Upper lobe of left lung (tissue), 6 donors: ENCODE data around the gene THNSL1. TPM values are rescaled to one million over a fixed set of nuclear protein-coding genes. Genes with fewer than 3 reads are reported as not detected.
A peak's percentile ranks its signal among the peaks of the same experiment; 100 is the strongest.

ENCODE experiments used
- ATAC-seq, 2 donors: fragments of 200-7000 bp; cut with Tn5 transposase; one replicate each; pipeline ENCODE4 v1.9.1; 2022; ENCODE audit warnings: mild to moderate bottlenecking in 2 of 2, moderate library complexity in 2 of 2; ENCODE audit not compliant: low FRiP score in 2 of 2
- DNase-seq, 2 donors: peaks; one replicate each; pipeline ENCODE4 v3.0.0-alpha.2; 2019 to 2020
- H3K27ac ChIP-seq, 4 donors: fragments of 200-600 bp; sonication (generic); one replicate each; pipeline ENCODE4 v1.5.1; 2016 to 2019
- H3K27me3 ChIP-seq, 4 donors: fragments of 200-600 bp; sonication (generic); one replicate each; pipeline ENCODE4 v1.5.1; 2017 to 2019
- H3K36me3 ChIP-seq, 4 donors: fragments of 200-600 bp; sonication (generic); one replicate each; pipeline ENCODE4 v1.5.1; 2016 to 2019
- H3K4me1 ChIP-seq, 4 donors: fragments of 200-600 bp; sonication (generic); one replicate each; pipeline ENCODE4 v1.5.1; 2018 to 2019
- H3K4me3 ChIP-seq, 4 donors: fragments of 200-600 bp; sonication (generic); one replicate each; pipeline ENCODE4 v1.5.1; 2017 to 2019; ENCODE audit warnings: mild to moderate bottlenecking in 2 of 4, moderate library complexity in 1 of 4
- H3K9me3 ChIP-seq, 4 donors: fragments of 200-600 bp; sonication (generic); one replicate each; pipeline ENCODE4 v1.5.1; 2018 to 2019
- CTCF ChIP-seq, 6 experiments: fragments of 450-650 bp in 4 of 6; fragments of 200-600 bp in 2 of 6; sonication (generic) in 2 of 6; IDR thresholded peaks; one replicate each; pipeline ENCODE4 v1.5.1; 2016 to 2019; ENCODE audit warnings: antibody characterized with exemption in 6 of 6
- EP300 ChIP-seq, 4 donors: sonication (generic); formaldehyde crosslinking; IDR thresholded peaks; one replicate each; pipeline ENCODE4 v1.5.1; 2017; ENCODE audit warnings: antibody characterized with exemption in 4 of 4, control low read depth in 2 of 4
- POLR2A ChIP-seq, 4 donors: fragments of 450-650 bp; IDR thresholded peaks; one replicate each; pipeline ENCODE4 v1.5.1; 2016 to 2017; ENCODE audit warnings: antibody characterized with exemption in 4 of 4, mild to moderate bottlenecking in 2 of 4
- POLR2AphosphoS5 ChIP-seq, 2 donors: sonication (generic); formaldehyde crosslinking; IDR thresholded peaks; one replicate each; pipeline ENCODE4 v1.5.1; 2017; ENCODE audit warnings: antibody characterized with exemption in 2 of 2
- WGBS, 2 donors: methylation state at CpG; one replicate each; pipeline ENCODE4 v1.1.5; 2017 to 2018; 5-methylcytosine and 5-hydroxymethylcytosine counted together
- total RNA-seq, 6 donors: library from RNA; depleted of rRNA in 4 of 6; stranded (reverse); fragments of >200 nt in 4 of 6; gene quantifications; one replicate each; pipeline versions ENCODE4 v1.1.0 to v1.2.1, GENCODE V29; 2016 to 2021
- donor health status: DM: no; HTN: no; CAD: no; lungs with moderate emphysema.
- donor health status: DM: no; HTN: yes; CAD: no; lungs with severe emphysema.

Gene THNSL1
- total RNA-seq, 6 donors from 2014 or later, result 0.78 to 3.2 (median 2.8) TPM

- WGBS, 2 donors, result 49 to 63% methylated on average over 2 of the region's 2 CpGs
- DNase-seq, result no peak
- no peaks in the 10 kb centered on the region for H3K9me3 ChIP-seq
- H3K27ac ChIP-seq, result no peak overlapping the region
- H3K27me3 ChIP-seq, result no peaks in the 10 kb centered on the region
- H3K4me1 ChIP-seq, result no peaks in the 10 kb centered on the region
- no peak overlapping the region for H3K4me3 ChIP-seq
- H3K36me3 ChIP-seq, result no peaks in the 10 kb centered on the region
- peak in 1 of 2 donors; percentile 30 for ATAC-seq
- TF ChIP-seq EP300 (IDR thresholded peaks at IDR 0.05) (no peak), CTCF (IDR thresholded peaks at IDR 0.05) (no peak), POLR2A (IDR thresholded peaks at IDR 0.05) (no peak), POLR2AphosphoS5 (IDR thresholded peaks at IDR 0.05) (no peak)
These were observed 46.6 kb upstream of the THNSL1 start for GRCh38 chr10:24969841-24970281.

GRCh38 chr10:24971374-24971773, 45.0 kb upstream of the THNSL1 start:
- TF ChIP-seq POLR2AphosphoS5 (IDR thresholded peaks at IDR 0.05), result no peak
- TF ChIP-seq CTCF (IDR thresholded peaks at IDR 0.05), result no peak
- no peak for TF ChIP-seq EP300 (IDR thresholded peaks at IDR 0.05)
- no peak for TF ChIP-seq POLR2A (IDR thresholded peaks at IDR 0.05)
- Histone ChIP-seq H3K9me3 (no peaks in the 10 kb centered on the region), H3K4me1 (no peaks in the 10 kb centered on the region), H3K27ac (no peak overlapping the region), H3K27me3 (no peaks in the 10 kb centered on the region), H3K36me3 (no peaks in the 10 kb centered on the region), H3K4me3 (no peak overlapping the region)
- no peak for ATAC-seq
- DNase-seq, result no peak

- Histone ChIP-seq H3K27ac (no peak overlapping the region), H3K4me3 (no peak overlapping the region), H3K4me1 (no peaks in the 10 kb centered on the region), H3K36me3 (no peaks in the 10 kb centered on the region), H3K27me3 (no peaks in the 10 kb centered on the region), H3K9me3 (no peaks in the 10 kb centered on the region)
- DNase-seq, result no peak
- TF ChIP-seq POLR2AphosphoS5 (IDR thresholded peaks at IDR 0.05), result no peak
- TF ChIP-seq POLR2A (IDR thresholded peaks at IDR 0.05), result no peak
- no peak for TF ChIP-seq EP300 (IDR thresholded peaks at IDR 0.05)
- no peak for TF ChIP-seq CTCF (IDR thresholded peaks at IDR 0.05)
- WGBS, 2 donors, result 80 to 86% methylated on average over 5 of the region's 5 CpGs
- ATAC-seq, result no peak
These were observed 43.2 kb upstream of the THNSL1 start for GRCh38 chr10:24973163-24973562.

GRCh38 chr10:24974976-24975375, 41.4 kb upstream of the THNSL1 start:
- no peaks in the 10 kb centered on the region for H3K36me3 ChIP-seq
- TF ChIP-seq CTCF (IDR thresholded peaks at IDR 0.05) (no peak), POLR2A (IDR thresholded peaks at IDR 0.05) (no peak), POLR2AphosphoS5 (IDR thresholded peaks at IDR 0.05) (no peak)
- H3K27me3 ChIP-seq, result no peaks in the 10 kb centered on the region
- ATAC-seq (peak in 1 of 2 donors; percentile 90), DNase-seq (no peak)
- 47 to 54% methylated on average over 2 of the region's 2 CpGs for WGBS, 2 donors
- no peak overlapping the region for H3K27ac ChIP-seq
- H3K4me3 ChIP-seq, result no peak overlapping the region
- H3K9me3 ChIP-seq, result no peaks in the 10 kb centered on the region
- no peaks in the 10 kb centered on the region for H3K4me1 ChIP-seq

GRCh38 chr10:24979685-24980084, 36.7 kb upstream of the THNSL1 start:
- 91 to 93% methylated on average over 4 of the region's 4 CpGs for WGBS, 2 donors

More at GRCh38 chr10:24979685-24980084, 36.7 kb upstream of the THNSL1 start:
- Histone ChIP-seq H3K4me1 (no peaks in the 10 kb centered on the region), H3K27me3 (no peaks in the 10 kb centered on the region), H3K4me3 (no peak overlapping the region), H3K36me3 (no peaks in the 10 kb centered on the region), H3K27ac (no peak overlapping the region), H3K9me3 (no peaks in the 10 kb centered on the region)
- TF ChIP-seq EP300 (IDR thresholded peaks at IDR 0.05) (no peak), POLR2AphosphoS5 (IDR thresholded peaks at IDR 0.05) (no peak), CTCF (IDR thresholded peaks at IDR 0.05) (no peak), POLR2A (IDR thresholded peaks at IDR 0.05) (no peak)
- ATAC-seq (no peak), DNase-seq (peak in 1 of 2 donors; percentile 33)
